GM04503 (cell line): ENCODE results near the gene TSHZ3.

Experiments
- DNase-seq: peaks from one replicate; pipeline ENCODE4 v3.0.0-alpha.2; 2012; ENCODE audit warnings: low read depth

TSHZ3 gene

GRCh38 chr19:31349160-31349881 is at the start of gene TSHZ3:
Gene TSHZ3, minus strand, starts transcription at chr19:31349436. Its CDS starts 217 bp downstream, at chr19:31349219.
- no peak for DNase-seq

- no peak for DNase-seq
Measured at GRCh38 chr19:31397308-31397707, 48.1 kb upstream of the TSHZ3 start.

- DNase-seq = no peak
Measured at GRCh38 chr19:31392464-31392863, 43.2 kb upstream of the TSHZ3 start.

- no peak for DNase-seq
Measured at GRCh38 chr19:31391518-31391917, 42.3 kb upstream of the TSHZ3 start.

GRCh38 chr19:31390711-31391110 is 41.5 kb upstream of the TSHZ3 start:
- no peak for DNase-seq

- no peak for DNase-seq
Measured at GRCh38 chr19:31389874-31390273, 40.6 kb upstream of the TSHZ3 start.

- no peak for DNase-seq
Measured at GRCh38 chr19:31387717-31388301, 38.6 kb upstream of the TSHZ3 start.

GRCh38 chr19:31386806-31387205 is 37.6 kb upstream of the TSHZ3 start:
- DNase-seq = no peak

- no peak for DNase-seq
Measured at GRCh38 chr19:31385744-31386143, 36.5 kb upstream of the TSHZ3 start.

GRCh38 chr19:31383553-31383952 is 34.3 kb upstream of the TSHZ3 start:
- DNase-seq = no peak

GRCh38 chr19:31380854-31381253 is 31.6 kb upstream of the TSHZ3 start:
- DNase-seq = no peak

GRCh38 chr19:31378404-31378803 is 29.2 kb upstream of the TSHZ3 start:
- peak; percentile 92 for DNase-seq

- no peak for DNase-seq
Measured at GRCh38 chr19:31377736-31378135, 28.5 kb upstream of the TSHZ3 start.

GRCh38 chr19:31372246-31372781 is 23.1 kb upstream of the TSHZ3 start:
- DNase-seq = no peak

- no peak for DNase-seq
Measured at GRCh38 chr19:31370216-31370615, 21.0 kb upstream of the TSHZ3 start.

GRCh38 chr19:31364963-31365362 is 15.7 kb upstream of the TSHZ3 start:
- no peak for DNase-seq

- DNase-seq = no peak
Measured at GRCh38 chr19:31361728-31362127, 12.5 kb upstream of the TSHZ3 start.

- DNase-seq = no peak
Measured at GRCh38 chr19:31357315-31357673, 8.1 kb upstream of the TSHZ3 start.

GRCh38 chr19:31356587-31357314 is 7.5 kb upstream of the TSHZ3 start:
- no peak for DNase-seq

GRCh38 chr19:31355665-31356289 is 6.5 kb upstream of the TSHZ3 start:
- DNase-seq = no peak

GRCh38 chr19:31354799-31355664 is 5.8 kb upstream of the TSHZ3 start:
- DNase-seq = no peak

- DNase-seq = no peak
Measured at GRCh38 chr19:31354316-31354715, 5.1 kb upstream of the TSHZ3 start.
